ENCODE results near the gene NHLRC3.
"Not testable (repeated sequence)": the region's sequence is repeated elsewhere in the genome, so short reads cannot be mapped to it uniquely, and the experiment has no call there.

The NHLRC3 gene

DNA sequence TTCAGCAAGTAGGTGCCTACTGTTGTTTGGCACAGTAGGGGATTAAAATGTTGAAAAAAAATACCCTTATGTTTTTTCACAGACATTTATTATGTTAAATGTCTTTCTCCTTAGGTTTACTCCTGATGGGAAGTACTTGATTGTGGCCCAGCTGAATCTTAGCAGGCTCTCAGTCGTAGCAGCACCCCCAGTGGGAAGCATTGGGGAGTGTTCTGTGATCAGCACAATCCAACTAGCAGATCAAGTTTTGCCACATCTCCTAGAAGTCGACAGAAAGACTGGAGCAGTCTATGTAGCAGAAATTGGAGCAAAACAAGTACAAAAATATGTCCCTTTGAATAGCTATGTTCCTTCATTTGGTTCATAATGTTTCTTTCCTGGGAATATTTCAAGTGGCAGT is 9.3 kb downstream of the NHLRC3 start:
- DNase-seq = peak; percentile 21

GRCh38 chr13:39048806-39049205 is 10.6 kb downstream of the NHLRC3 start:
- no peak for DNase-seq

DNA sequence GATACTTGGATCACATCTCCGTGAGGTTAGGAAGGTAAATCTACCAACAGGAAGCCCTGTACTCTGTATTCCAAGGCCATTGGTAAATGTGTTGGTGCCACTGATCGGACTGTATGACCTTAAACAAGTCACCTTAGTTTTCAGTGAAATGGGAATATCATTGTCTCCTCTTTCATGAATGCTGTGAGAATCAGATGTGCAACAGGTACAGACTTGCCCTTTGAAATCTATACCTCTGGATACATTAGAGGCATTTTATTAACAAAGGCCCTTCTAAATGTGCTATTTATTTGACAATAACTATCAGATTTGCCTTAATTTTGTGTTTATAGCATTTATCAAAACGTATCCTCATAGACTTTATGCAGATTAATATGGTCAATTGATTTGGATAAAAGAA is 11.0 kb downstream of the NHLRC3 start:
- DNase-seq = no peak

GRCh38 chr13:39051157-39051556 is 12.9 kb downstream of the NHLRC3 start:
- DNase-seq = peak; percentile 75

DNA sequence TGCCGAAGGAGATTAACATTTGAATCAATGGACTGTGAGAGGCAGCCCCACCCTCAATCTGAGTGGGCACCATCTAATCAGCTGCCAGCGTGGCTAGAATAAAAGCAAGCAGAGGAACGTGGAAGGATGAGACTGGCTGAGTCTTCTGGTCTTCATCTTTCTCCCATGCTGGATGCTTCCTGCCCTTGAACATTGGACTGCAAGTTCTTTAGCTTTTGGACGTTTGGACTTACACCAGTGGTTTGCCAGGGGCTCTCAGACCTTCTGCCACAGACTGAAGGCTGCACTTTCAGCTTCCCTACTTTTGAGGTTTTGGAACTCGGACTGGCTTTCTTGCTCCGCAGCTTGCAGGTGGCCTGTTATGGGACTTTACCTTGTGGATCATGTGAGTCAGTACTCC is 14.7 kb downstream of the NHLRC3 start:
- DNase-seq = no peak

GRCh38 chr13:39054112-39054511 is 15.9 kb downstream of the NHLRC3 start:
- DNase-seq = no peak

- DNase-seq = no peak
Observed at GRCh38 chr13:39056018-39056417, 17.8 kb downstream of the NHLRC3 start.

- DNase-seq = no peak
Observed at GRCh38 chr13:39058040-39058439, 19.8 kb downstream of the NHLRC3 start.

GRCh38 chr13:39062004-39062403 is 23.7 kb downstream of the NHLRC3 start:
- no peak for DNase-seq

DNA sequence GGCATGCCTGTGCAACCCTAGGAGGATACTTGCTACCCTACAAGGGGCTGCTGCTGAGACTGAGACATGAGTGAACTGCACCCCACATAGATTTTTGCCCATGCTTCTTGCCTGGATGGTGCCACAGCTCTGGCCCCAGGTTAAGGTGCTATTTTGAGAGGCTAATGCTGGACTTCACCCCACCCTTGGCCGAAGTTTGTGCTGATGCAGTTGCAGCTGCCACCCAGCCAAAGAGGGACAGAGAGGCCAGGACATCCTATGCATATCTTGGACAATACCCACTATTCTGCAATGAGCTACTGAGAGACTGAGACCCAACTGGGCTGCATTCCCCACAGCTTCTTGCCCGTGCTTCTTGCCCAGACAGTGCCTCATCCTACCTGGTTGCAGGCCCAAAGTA is 34.6 kb downstream of the NHLRC3 start:
- DNase-seq = no peak

GRCh38 chr13:39073983-39074382 is 35.7 kb downstream of the NHLRC3 start:
- DNase-seq = no peak

DNA sequence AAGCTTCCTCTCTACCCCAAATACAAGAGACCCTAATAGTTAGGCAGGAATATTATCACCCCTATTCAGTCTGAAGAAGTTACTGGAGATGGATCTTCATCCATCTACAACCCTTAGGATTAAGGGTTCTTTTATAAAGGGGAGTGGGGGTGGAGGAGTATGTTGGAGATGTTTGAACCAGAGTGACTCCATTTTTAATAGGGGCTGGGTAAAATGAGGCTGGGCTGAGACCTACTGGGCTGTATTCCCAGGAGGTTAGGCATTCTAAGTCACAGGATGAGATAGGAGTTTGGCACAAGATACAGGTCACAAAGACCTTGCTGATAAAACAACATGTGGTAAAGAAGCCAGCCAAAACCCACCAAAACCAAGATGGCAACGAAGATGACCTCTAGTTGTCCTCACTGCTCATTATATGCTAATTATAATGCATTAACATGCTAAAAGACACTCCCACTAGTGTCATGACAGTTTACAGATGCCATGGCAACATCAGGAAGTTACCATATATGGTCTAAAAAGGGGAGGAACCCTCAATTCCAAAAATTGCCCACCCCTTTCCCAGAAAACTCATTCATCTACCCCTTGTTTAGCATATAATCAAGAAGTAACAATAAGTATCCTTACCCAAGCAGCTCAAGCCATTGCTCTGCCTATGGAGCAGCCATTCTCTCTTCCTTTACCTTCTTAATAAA is 48.1 kb downstream of the NHLRC3 start:
- not testable (repeated sequence) for DNase-seq

GRCh38 chr13:39091586-39091985 is 53.3 kb downstream of the NHLRC3 start:
- DNase-seq = no peak

- no peak for DNase-seq
Observed at GRCh38 chr13:39095500-39095899, 57.2 kb downstream of the NHLRC3 start.

DNA sequence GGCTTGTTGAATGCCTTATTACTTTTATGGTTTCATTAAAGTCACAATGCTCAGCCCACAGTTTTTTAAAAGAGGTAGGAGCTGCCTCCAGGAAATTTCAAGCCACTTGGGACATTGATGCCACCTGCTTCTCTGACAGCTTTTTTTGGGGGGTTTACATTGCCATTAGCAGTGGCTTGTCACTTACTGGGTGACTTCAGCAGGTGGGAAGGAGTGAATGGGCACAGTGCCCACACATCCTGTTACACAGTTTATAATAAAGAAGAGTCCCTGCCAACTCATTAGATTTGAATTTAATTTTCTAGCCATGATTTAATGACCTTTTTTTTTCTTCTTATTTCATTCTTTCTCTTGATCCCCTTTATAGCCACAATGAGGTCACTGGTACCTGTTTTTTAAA is 61.0 kb downstream of the NHLRC3 start:
- no peak for DNase-seq
